MCF 10A (cell line): ENCODE data around the gene CAMTA1. TPM values are rescaled to one million over a fixed set of nuclear protein-coding genes. Genes with fewer than 3 reads are reported as not detected.

Source experiments
- BruUV-seq: library from RNA; stranded (reverse); fragments of 400-500 nt; replicated peaks from 2 replicates; lab custom pipeline; 2021; lab: Mats Ljungman, UMichigan
- CTCF ChIA-PET: fragments of 300-600 bp; sonication (Branson Sonifier 250); formaldehyde crosslinking; extraction: SDS; loops from one replicate; lab custom pipeline; 2021; ENCODE audit warnings: antibody characterized with exemption, inconsistent platforms; lab: Yijun Ruan, JAX
- POLR2A ChIA-PET: fragments of 300-600, 350-650 bp; sonication (Branson Sonifier 250); formaldehyde crosslinking; extraction: SDS; loops from one replicate; lab custom pipeline; 2020; ENCODE audit warnings: antibody characterized with exemption, inconsistent platforms; lab: Yijun Ruan, JAX
- DNase-seq: peaks from one replicate; pipeline ENCODE4 v3.0.0-alpha.2; 2018; ENCODE audit not compliant: unreplicated experiment
- H3K27ac Mint-ChIP-seq: one replicate; pipeline ENCODE4 v1.8.0; 2022; ENCODE audit warnings: mild to moderate bottlenecking, low read depth, mixed read lengths; ENCODE audit not compliant: unreplicated experiment
- H3K27me3 Mint-ChIP-seq: one replicate; pipeline ENCODE4 v1.8.0; 2022; ENCODE audit warnings: mixed read lengths; ENCODE audit not compliant: insufficient read depth, unreplicated experiment
- H3K36me3 Mint-ChIP-seq: one replicate; pipeline ENCODE4 v1.8.0; 2022; ENCODE audit warnings: mild to moderate bottlenecking, moderate library complexity, mixed read lengths; ENCODE audit not compliant: insufficient read depth, unreplicated experiment
- H3K4me1 Mint-ChIP-seq: one replicate; pipeline ENCODE4 v1.8.0; 2022; ENCODE audit warnings: mixed read lengths; ENCODE audit not compliant: insufficient read depth, unreplicated experiment
- H3K4me3 Mint-ChIP-seq: one replicate; pipeline ENCODE4 v1.8.0; 2022; ENCODE audit warnings: mild to moderate bottlenecking, moderate library complexity, mixed read lengths; ENCODE audit not compliant: unreplicated experiment
- H3K9me3 Mint-ChIP-seq: one replicate; pipeline ENCODE4 v1.8.0; 2022; ENCODE audit warnings: mixed read lengths; ENCODE audit not compliant: unreplicated experiment
- intact Hi-C: fragments of 100-400 bp; cut with micrococcal nuclease; formaldehyde crosslinking; loops from 2 replicates; pipeline ENCODE4 v1.14.1; 2022
- total RNA-seq: library from RNA; stranded (reverse); gene quantifications from 2 replicates; pipeline ENCODE4 v1.2.3, GENCODE V29; 2022
- TF ChIP-seq, protein P1 (sequence below): fragments of 200-600 bp; IDR thresholded peaks from one replicate; pipeline ENCODE4 v1.8.0; 2022; ENCODE audit warnings: antibody characterized with exemption, mild to moderate bottlenecking; ENCODE audit not compliant: unreplicated experiment

CAMTA1 gene
- total RNA-seq, 1 experiment from 2014 or later: 74.1 TPM

DNA sequence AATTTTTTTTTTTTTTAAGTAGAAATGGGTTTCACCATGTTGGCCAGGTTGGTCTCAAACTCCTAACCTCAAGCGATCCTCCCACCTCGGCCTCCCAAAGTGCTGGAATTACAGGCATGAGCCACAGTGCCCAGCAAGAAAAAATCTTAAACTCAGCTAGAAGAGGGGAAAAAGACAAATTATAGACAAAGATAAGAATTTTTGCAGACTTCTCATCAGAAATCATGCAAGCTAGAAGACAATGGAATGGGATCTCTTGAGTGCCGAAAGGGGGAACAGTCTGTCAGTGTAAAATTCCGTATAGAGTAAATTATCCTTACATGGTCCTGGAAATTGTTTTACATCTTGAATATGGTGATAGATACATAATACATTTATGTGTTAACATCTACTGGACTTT is 294.4 kb downstream of the CAMTA1 start:
- BruUV-seq: no TSS peak
- DNase-seq: no peak
- Mint-ChIP-seq H3K4me1 (no peaks in the 10 kb centered on the region), H3K9me3 (peaks cover 16% of the 10 kb centered on the region), H3K27me3 (no peaks in the 10 kb centered on the region), H3K36me3 (no peaks in the 10 kb centered on the region), H3K4me3 (no peak overlapping the region), H3K27ac (no peak overlapping the region)
- TF ChIP-seq, protein P1, sequence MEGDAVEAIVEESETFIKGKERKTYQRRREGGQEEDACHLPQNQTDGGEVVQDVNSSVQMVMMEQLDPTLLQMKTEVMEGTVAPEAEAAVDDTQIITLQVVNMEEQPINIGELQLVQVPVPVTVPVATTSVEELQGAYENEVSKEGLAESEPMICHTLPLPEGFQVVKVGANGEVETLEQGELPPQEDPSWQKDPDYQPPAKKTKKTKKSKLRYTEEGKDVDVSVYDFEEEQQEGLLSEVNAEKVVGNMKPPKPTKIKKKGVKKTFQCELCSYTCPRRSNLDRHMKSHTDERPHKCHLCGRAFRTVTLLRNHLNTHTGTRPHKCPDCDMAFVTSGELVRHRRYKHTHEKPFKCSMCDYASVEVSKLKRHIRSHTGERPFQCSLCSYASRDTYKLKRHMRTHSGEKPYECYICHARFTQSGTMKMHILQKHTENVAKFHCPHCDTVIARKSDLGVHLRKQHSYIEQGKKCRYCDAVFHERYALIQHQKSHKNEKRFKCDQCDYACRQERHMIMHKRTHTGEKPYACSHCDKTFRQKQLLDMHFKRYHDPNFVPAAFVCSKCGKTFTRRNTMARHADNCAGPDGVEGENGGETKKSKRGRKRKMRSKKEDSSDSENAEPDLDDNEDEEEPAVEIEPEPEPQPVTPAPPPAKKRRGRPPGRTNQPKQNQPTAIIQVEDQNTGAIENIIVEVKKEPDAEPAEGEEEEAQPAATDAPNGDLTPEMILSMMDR: no peak
- ChIA-PET POLR2A (no interaction called here), CTCF (interaction anchor here (0.6 to 3.0 kb wide), 2 partner anchors 37 to 119 kb away, joined by 4 to 12 read pairs; no protein-coding TSS in a partner anchor)
- intact Hi-C loops: no loop called here

DNA sequence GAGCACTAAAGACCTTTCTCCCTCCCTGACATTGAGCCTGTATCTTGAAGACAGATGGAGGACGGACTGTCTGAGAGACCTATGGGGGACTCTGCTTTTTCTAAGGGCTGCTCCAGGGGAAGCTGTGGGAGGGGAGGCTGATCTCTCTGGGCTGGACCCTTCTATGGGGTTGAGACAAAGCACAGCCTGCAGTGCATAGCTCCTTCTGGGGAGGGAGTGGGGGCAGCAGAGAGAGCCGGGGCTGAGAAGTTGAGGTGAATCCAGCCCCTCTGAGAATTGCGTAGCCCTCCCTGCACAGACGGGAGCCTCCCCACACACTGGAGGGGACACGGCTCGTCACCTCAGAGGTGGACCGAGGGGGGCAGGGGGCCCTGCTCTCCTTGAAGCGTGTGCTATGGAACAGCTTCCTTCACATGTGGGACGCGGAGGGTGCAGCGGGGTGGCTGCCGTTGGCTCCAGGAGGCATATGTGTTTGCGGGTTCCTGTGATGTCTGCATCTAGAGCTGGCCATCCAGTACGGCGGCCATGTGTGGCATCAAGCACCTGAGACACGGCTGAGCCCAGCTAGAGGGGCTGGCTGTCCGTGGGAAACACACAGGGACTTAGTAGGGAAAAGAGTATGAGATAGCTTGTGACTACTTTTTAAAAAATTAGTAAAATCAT is 299.1 kb downstream of the CAMTA1 start:
- DNase-seq: no peak
- no peaks in the 10 kb centered on the region for H3K4me1 Mint-ChIP-seq
- H3K27ac Mint-ChIP-seq: no peak overlapping the region
- CTCF ChIA-PET: interaction anchor here (0.7 to 3.7 kb wide), 2 partner anchors 14 to 42 kb away, joined by 3 to 16 read pairs; no protein-coding TSS in a partner anchor
- no peaks in the 10 kb centered on the region for H3K36me3 Mint-ChIP-seq
- TF ChIP-seq, protein P1: no peak
- intact Hi-C loops: no loop called here
- H3K4me3 Mint-ChIP-seq: no peak overlapping the region
- H3K9me3 Mint-ChIP-seq: peaks cover 8% of the 10 kb centered on the region
- no TSS peak for BruUV-seq
- POLR2A ChIA-PET: no interaction called here
- H3K27me3 Mint-ChIP-seq: peaks cover 24% of the 10 kb centered on the region

DNA sequence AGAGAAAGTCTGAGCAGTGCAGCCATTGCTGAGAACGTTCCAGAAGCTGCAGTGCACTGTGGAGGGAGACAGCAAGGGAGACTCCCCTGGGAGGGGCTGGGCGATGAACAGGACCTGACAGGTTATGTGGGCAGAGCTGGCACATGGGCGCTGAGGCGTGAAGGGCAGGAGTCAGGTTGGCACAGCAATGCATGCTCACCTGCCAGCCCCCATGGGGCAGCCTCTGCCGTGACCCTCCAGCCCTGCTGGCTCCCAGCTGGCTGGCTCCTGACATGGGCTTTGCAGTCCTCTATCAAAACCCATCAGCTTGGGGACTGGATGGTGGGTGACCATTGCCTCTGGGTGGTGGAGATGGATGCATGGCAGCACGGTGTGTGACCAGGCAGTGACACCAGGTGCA is 300.3 kb downstream of the CAMTA1 start:
- POLR2A ChIA-PET: no interaction called here
- no peaks in the 10 kb centered on the region for H3K4me1 Mint-ChIP-seq
- no peak overlapping the region for H3K4me3 Mint-ChIP-seq
- CTCF ChIA-PET: interaction anchor here (0.7 kb wide), 1 partner anchor 14 kb away, joined by 3 read pairs; no protein-coding TSS in a partner anchor
- BruUV-seq: no TSS peak
- DNase-seq: no peak
- peaks cover 8% of the 10 kb centered on the region for H3K9me3 Mint-ChIP-seq
- intact Hi-C loops: no loop called here
- H3K36me3 Mint-ChIP-seq: no peaks in the 10 kb centered on the region
- peaks cover 34% of the 10 kb centered on the region for H3K27me3 Mint-ChIP-seq
- TF ChIP-seq, protein P1: no peak
- no peak overlapping the region for H3K27ac Mint-ChIP-seq

DNA sequence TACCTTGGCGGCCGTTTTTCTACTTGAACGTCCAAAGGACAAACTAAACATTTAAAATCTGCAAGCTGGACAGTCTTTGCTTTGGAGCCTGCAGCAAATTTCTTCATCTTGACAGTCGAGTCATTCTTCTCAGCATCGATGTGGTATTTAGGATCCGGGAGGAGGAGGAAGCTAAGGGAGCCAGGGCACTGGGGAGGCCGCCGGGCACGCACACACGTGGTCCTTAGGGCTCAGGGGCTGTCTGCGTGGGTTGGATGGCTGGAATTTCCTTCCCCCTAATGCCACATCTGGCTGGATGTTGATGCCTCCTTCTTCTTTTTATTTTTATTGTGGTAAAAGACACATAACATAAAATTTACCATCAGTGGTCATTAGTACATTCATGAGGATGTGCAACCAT is 300.9 kb downstream of the CAMTA1 start:
- TF ChIP-seq, protein P1: no peak
- H3K4me1 Mint-ChIP-seq: no peaks in the 10 kb centered on the region
- H3K27ac Mint-ChIP-seq: no peak overlapping the region
- no peak for DNase-seq
- H3K4me3 Mint-ChIP-seq: no peak overlapping the region
- peaks cover 8% of the 10 kb centered on the region for H3K9me3 Mint-ChIP-seq
- intact Hi-C loops: no loop called here
- H3K27me3 Mint-ChIP-seq: peaks cover 40% of the 10 kb centered on the region
- no peaks in the 10 kb centered on the region for H3K36me3 Mint-ChIP-seq
- BruUV-seq: no TSS peak
- CTCF ChIA-PET: interaction anchor here (0.7 kb wide), 1 partner anchor 15 kb away, joined by 3 read pairs; no protein-coding TSS in a partner anchor
- POLR2A ChIA-PET: no interaction called here
